HG02852 (cell line): ENCODE measurements around the gene RPGRIP1L.

Experiments
- ATAC-seq: cut with Tn5 transposase; IDR thresholded peaks from one replicate; pipeline ENCODE4 v1.9.1; 2021; ENCODE audit warnings: mild to moderate bottlenecking, moderate library complexity; ENCODE audit not compliant: unreplicated experiment

Gene RPGRIP1L

GRCh38 chr16:53703590-53704444 lies at the start of gene RPGRIP1L, which contains the start of gene FTO:
TSS of gene RPGRIP1L (minus strand) at chr16:53703859. CDS start at chr16:53700723, 3,136 bp downstream.
TSS of gene FTO (plus strand) at chr16:53704156.
- peak; percentile 98 for ATAC-seq

- no peak for ATAC-seq
These were observed 49.8 kb upstream of the RPGRIP1L start for GRCh38 chr16:53753431-53753830.

GRCh38 chr16:53752560-53752959 lies 48.9 kb upstream of the RPGRIP1L start:
- no peak for ATAC-seq

- no peak for ATAC-seq
These were observed 42.2 kb upstream of the RPGRIP1L start for GRCh38 chr16:53745753-53746266.

GRCh38 chr16:53745086-53745485 lies 41.4 kb upstream of the RPGRIP1L start:
- no peak for ATAC-seq

- no peak for ATAC-seq
These were observed 40.8 kb upstream of the RPGRIP1L start for GRCh38 chr16:53744449-53744848.

GRCh38 chr16:53743149-53743566 lies 39.5 kb upstream of the RPGRIP1L start:
- ATAC-seq, result no peak

GRCh38 chr16:53741546-53741945 lies 37.9 kb upstream of the RPGRIP1L start:
- ATAC-seq, result no peak

- ATAC-seq, result no peak
These were observed 37.4 kb upstream of the RPGRIP1L start for GRCh38 chr16:53740933-53741531.

- no peak for ATAC-seq
These were observed 36.8 kb upstream of the RPGRIP1L start for GRCh38 chr16:53740476-53740875.

- ATAC-seq, result no peak
These were observed 33.9 kb upstream of the RPGRIP1L start for GRCh38 chr16:53737552-53737951.

GRCh38 chr16:53736297-53736696 lies 32.6 kb upstream of the RPGRIP1L start:
- no peak for ATAC-seq

- no peak for ATAC-seq
These were observed 31.2 kb upstream of the RPGRIP1L start for GRCh38 chr16:53734908-53735307.

- no peak for ATAC-seq
These were observed 28.8 kb upstream of the RPGRIP1L start for GRCh38 chr16:53732296-53732929.

GRCh38 chr16:53730693-53731092 lies 27.0 kb upstream of the RPGRIP1L start:
- no peak for ATAC-seq

GRCh38 chr16:53726625-53727024 lies 23.0 kb upstream of the RPGRIP1L start:
- ATAC-seq, result no peak

- ATAC-seq, result no peak
These were observed 17.4 kb upstream of the RPGRIP1L start for GRCh38 chr16:53721017-53721416.

GRCh38 chr16:53717577-53717976 lies 13.9 kb upstream of the RPGRIP1L start:
- no peak for ATAC-seq

GRCh38 chr16:53715023-53715384 lies 11.3 kb upstream of the RPGRIP1L start:
- ATAC-seq, result no peak

- no peak for ATAC-seq
These were observed 10.8 kb upstream of the RPGRIP1L start for GRCh38 chr16:53714205-53715022.
